ENCODE data around the gene SPO11.

Gene SPO11

GRCh38 chr20:57326667-57327455, 2.7 kb upstream of the SPO11 start:
- TF ChIP-seq CTCF (conservative IDR thresholded peaks at IDR 0.05): no peak
- H3K27ac ChIP-seq: peak overlapping the region; percentile 61

GRCh38 chr20:57327820-57328219, 1.8 kb upstream of the SPO11 start:
- no peak for TF ChIP-seq CTCF (conservative IDR thresholded peaks at IDR 0.05)
- no peak overlapping the region for H3K27ac ChIP-seq

- TF ChIP-seq CTCF (conservative IDR thresholded peaks at IDR 0.05): no peak
- no peak overlapping the region for H3K27ac ChIP-seq
Measured at GRCh38 chr20:57330998-57331397, 1.4 kb downstream of the SPO11 start.

GRCh38 chr20:57332105-57333089, 2.8 kb downstream of the SPO11 start:
- no peak overlapping the region for H3K27ac ChIP-seq
- peak; percentile 90 for TF ChIP-seq CTCF (conservative IDR thresholded peaks at IDR 0.05)

GRCh38 chr20:57335392-57335791, 5.8 kb downstream of the SPO11 start:
- TF ChIP-seq CTCF (conservative IDR thresholded peaks at IDR 0.05): peak; percentile 62
- H3K27ac ChIP-seq: no peak overlapping the region

GRCh38 chr20:57341663-57342062, 12.1 kb downstream of the SPO11 start:
- TF ChIP-seq CTCF (conservative IDR thresholded peaks at IDR 0.05): no peak
- H3K27ac ChIP-seq: no peak overlapping the region

- TF ChIP-seq CTCF (conservative IDR thresholded peaks at IDR 0.05): no peak
- no peak overlapping the region for H3K27ac ChIP-seq
Measured at GRCh38 chr20:57342829-57343228, 13.2 kb downstream of the SPO11 start.

Data from VCaP (cell line).